ENCODE results near the gene SYTL2.
A peak's percentile ranks its signal among the peaks of the same experiment; 100 is the strongest.
"Not testable (repeated sequence)": the region's sequence is repeated elsewhere in the genome, so short reads cannot be mapped to it uniquely, and the experiment has no call there.

The SYTL2 gene

GRCh38 chr11:85680897-85681296 is 130.0 kb downstream of the SYTL2 start:
- no peak for DNase-seq

GRCh38 chr11:85679576-85679975 is 131.4 kb downstream of the SYTL2 start:
- no peak for DNase-seq

GRCh38 chr11:85673393-85673792 is 137.5 kb downstream of the SYTL2 start:
- DNase-seq, result no peak

GRCh38 chr11:85672105-85672902 is 138.6 kb downstream of the SYTL2 start:
- no peak for DNase-seq

GRCh38 chr11:85670949-85671663 is 139.8 kb downstream of the SYTL2 start:
- not testable (repeated sequence) for DNase-seq

GRCh38 chr11:85668157-85668556 is 142.8 kb downstream of the SYTL2 start:
- DNase-seq, result no peak

GRCh38 chr11:85666687-85667086 is 144.3 kb downstream of the SYTL2 start:
- no peak for DNase-seq

- DNase-seq, result no peak
Measured at GRCh38 chr11:85665733-85666132, 145.2 kb downstream of the SYTL2 start.

- DNase-seq, result peak; percentile 86
Measured at GRCh38 chr11:85664615-85665481, 146.1 kb downstream of the SYTL2 start, which contains the start of gene CREBZF. CREBZF (minus strand) TSS chr11:85665129; CDS start chr11:85664875, 254 bp downstream.

GRCh38 chr11:85663753-85664614 is 147.0 kb downstream of the SYTL2 start:
- no peak for DNase-seq

GRCh38 chr11:85663080-85663752 is 147.7 kb downstream of the SYTL2 start:
- DNase-seq, result no peak

GRCh38 chr11:85661972-85662664 is 148.8 kb downstream of the SYTL2 start:
- DNase-seq, result no peak

- DNase-seq, result no peak
Measured at GRCh38 chr11:85658180-85658579, 152.8 kb downstream of the SYTL2 start.

- no peak for DNase-seq
Measured at GRCh38 chr11:85656777-85657176, 154.2 kb downstream of the SYTL2 start.

GRCh38 chr11:85654343-85654742 is 156.6 kb downstream of the SYTL2 start:
- DNase-seq, result not testable (repeated sequence)

GRCh38 chr11:85652786-85653447 is 158.0 kb downstream of the SYTL2 start:
- no peak for DNase-seq

GRCh38 chr11:85651118-85651517 is 159.8 kb downstream of the SYTL2 start:
- no peak for DNase-seq

- peak; percentile 72 for DNase-seq
Measured at GRCh38 chr11:85647604-85648299, 163.2 kb downstream of the SYTL2 start, which contains the start of gene TMEM126A. TMEM126A (plus strand) TSS chr11:85647967; CDS start chr11:85650256, 2,289 bp downstream.

GRCh38 chr11:85647078-85647477 is 163.9 kb downstream of the SYTL2 start:
- DNase-seq, result no peak

All from NCI-H2029 treated with DMSO at 0.1 percent for 48 hours (cell line).